Adrenal gland (tissue), 12 donors: ENCODE measurements around the gene ITGBL1. TPM values are rescaled to one million over a fixed set of nuclear protein-coding genes. Genes with fewer than 3 reads are reported as not detected.

Experiments used
- DNase-seq, 7 donors: peaks; one replicate each; pipeline ENCODE4 v3.0.0-alpha.2; 2019 to 2020
- H3K27ac ChIP-seq, 5 donors: fragments of 200-600 bp; sonication (generic) in 4 of 5; 1 replicate in 3 of 5; 2 replicates in 2 of 5; pipeline versions ENCODE4 v1.5.1 to v1.8.0; 2016 to 2020; ENCODE audit warnings: mild to moderate bottlenecking in 1 of 5
- H3K27me3 ChIP-seq: fragments of 200-600 bp; 2 replicates; pipeline ENCODE4 v1.8.0; 2021
- H3K36me3 ChIP-seq, 2 donors: fragments of 200-600 bp; replicated peaks in 1 of 2; 1 replicate in 1 of 2; 2 replicates in 1 of 2; pipeline versions ENCODE4 v1.5.1 to v1.8.0; 2018 to 2022
- H3K4me1 ChIP-seq, 2 donors: fragments of 200-600 bp; replicated peaks in 1 of 2; 1 replicate in 1 of 2; 2 replicates in 1 of 2; pipeline versions ENCODE4 v1.5.1 to v1.8.0; 2018 to 2021
- H3K4me3 ChIP-seq, 4 donors: fragments of 200-600 bp; sonication (generic) in 3 of 4; one replicate each; pipeline ENCODE4 v1.5.1; 2016 to 2018
- H3K9me3 ChIP-seq, 3 donors: fragments of 200-600 bp; sonication (generic) in 1 of 3; replicated peaks in 1 of 3; 1 replicate in 2 of 3; 2 replicates in 1 of 3; pipeline versions ENCODE4 v1.5.1 to v1.8.0; 2016 to 2021
- POLR2A ChIP-seq, 2 donors: fragments of 450-650 bp; IDR thresholded peaks; one replicate each; pipeline ENCODE4 v1.6.1; 2017; ENCODE audit warnings: antibody characterized with exemption in 2 of 2, mild to moderate bottlenecking in 2 of 2, moderate library complexity in 1 of 2
- WGBS, 4 donors: extraction: QIAGEN DNeasy Blood & Tissue Kit in 2 of 4; methylation state at CpG; one replicate each; pipeline versions ENCODE4 v1.1.5 to v1.1.7; 2013 to 2017; 5-methylcytosine and 5-hydroxymethylcytosine counted together
- intact Hi-C, 2 donors: fragments of 100-400 bp; cut with DNase I; formaldehyde crosslinking; loops; one replicate each; pipeline versions ENCODE4 v1.14.1 to v1.15.0; 2022 to 2023
- polyA plus RNA-seq, 3 donors: library from polyadenylated mRNA; stranded (reverse); fragments of 200-250 nt in 2 of 3; fragments of 350-450 nt in 1 of 3; fragmentation: Illumina TruSeq in 1 of 3; extraction: RNeasy Lipid Tissue Mini Kit (QIAGEN cat#74804) in 1 of 3; gene quantifications; one replicate each; pipeline ENCODE4 v1.2.3, GENCODE V29; 2013 to 2014
- total RNA-seq, 9 donors: library from RNA; depleted of rRNA in 4 of 9; stranded (reverse); fragments of >200 nt in 4 of 9; fragments of 120-200 nt in 1 of 9; fragmentation: NEBNext Ultra II Directional in 1 of 9; extraction: Animal tissue kit (Norgen Biotek cat#: 25700) in 1 of 9; gene quantifications; one replicate each; pipeline versions ENCODE4 v1.1.0 to v1.2.4, GENCODE V29; 2013 to 2023
- TF ChIP-seq, protein P1 (sequence below), 6 experiments: fragments of 450-650 bp in 4 of 6; fragments of 200-600 bp in 2 of 6; sonication (generic) in 1 of 6; IDR thresholded peaks; 1 replicate in 5 of 6; 2 replicates in 1 of 6; pipeline versions ENCODE4 v1.5.1 to v1.8.0; 2016 to 2021; ENCODE audit warnings: antibody characterized with exemption in 6 of 6, mild to moderate bottlenecking in 2 of 6, moderate library complexity in 1 of 6
- donor health status: healthy with polysubstance abuse.
- donor health status: Bipolar disorder and iron deficiency.
- donor health status: DM: yes; HTN: yes; CAD: no.
- donor health status: DM: no; HTN: no; CAD: no.
- donor health status: DM: no; HTN: no; CAD: no.
- donor health status: DM: yes; HTN: yes; CAD: no.

Gene ITGBL1
- total and polyA plus RNA-seq, 12 donors = 1.4 to 8.3 (median 4.8) TPM

DNA sequence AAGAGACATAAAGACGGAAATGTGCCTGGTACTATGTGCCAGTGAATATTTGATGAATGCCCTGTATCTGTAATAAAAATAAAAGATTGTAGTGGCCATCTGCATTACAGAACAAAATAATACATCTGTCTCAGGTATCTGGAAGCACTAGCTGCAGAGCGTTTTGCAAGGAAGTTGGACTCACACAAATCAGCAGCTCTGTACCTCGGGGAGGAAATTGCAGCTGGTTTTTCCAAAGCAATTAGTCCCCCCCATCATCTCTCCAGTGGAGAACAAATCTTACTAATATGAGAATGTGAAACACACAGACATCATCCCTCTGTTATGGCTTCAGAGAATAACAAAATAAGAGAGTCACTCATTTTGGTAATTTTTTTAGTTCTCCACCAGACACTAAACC, 245.3 kb downstream of the ITGBL1 start:
- WGBS, 4 donors = 62 to 71% (median 66%) methylated on average over 3 of the region's 3 CpGs
- intact Hi-C loops = no loop called here

DNA sequence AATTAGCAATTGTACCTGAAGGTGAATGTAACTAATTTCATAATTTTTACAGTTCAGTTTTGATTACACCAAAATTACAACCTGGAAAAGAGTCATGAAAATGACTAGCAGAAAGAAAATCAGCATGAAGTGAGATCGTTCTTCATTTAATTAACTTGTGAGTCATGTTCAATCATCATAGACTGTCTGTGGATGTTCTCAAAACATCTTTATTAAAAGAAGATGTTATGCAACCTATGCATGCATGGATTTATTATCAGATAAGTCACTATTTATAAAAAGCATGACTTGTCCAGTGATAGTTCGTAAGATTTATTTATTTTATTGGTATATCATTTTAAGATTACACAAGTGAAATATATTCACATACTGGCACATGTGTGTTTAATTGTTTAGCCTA, 245.9 kb downstream of the ITGBL1 start:
- TF ChIP-seq, protein P1, sequence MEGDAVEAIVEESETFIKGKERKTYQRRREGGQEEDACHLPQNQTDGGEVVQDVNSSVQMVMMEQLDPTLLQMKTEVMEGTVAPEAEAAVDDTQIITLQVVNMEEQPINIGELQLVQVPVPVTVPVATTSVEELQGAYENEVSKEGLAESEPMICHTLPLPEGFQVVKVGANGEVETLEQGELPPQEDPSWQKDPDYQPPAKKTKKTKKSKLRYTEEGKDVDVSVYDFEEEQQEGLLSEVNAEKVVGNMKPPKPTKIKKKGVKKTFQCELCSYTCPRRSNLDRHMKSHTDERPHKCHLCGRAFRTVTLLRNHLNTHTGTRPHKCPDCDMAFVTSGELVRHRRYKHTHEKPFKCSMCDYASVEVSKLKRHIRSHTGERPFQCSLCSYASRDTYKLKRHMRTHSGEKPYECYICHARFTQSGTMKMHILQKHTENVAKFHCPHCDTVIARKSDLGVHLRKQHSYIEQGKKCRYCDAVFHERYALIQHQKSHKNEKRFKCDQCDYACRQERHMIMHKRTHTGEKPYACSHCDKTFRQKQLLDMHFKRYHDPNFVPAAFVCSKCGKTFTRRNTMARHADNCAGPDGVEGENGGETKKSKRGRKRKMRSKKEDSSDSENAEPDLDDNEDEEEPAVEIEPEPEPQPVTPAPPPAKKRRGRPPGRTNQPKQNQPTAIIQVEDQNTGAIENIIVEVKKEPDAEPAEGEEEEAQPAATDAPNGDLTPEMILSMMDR (IDR thresholded peaks at IDR 0.05) = no peak
- TF ChIP-seq POLR2A (IDR thresholded peaks at IDR 0.05) = no peak
- Histone ChIP-seq H3K27ac (no peak overlapping the region), H3K9me3 (no peaks in the 10 kb centered on the region), H3K4me3 (no peak overlapping the region), H3K4me1 (no peaks in the 10 kb centered on the region), H3K27me3 (no peaks in the 10 kb centered on the region), H3K36me3 (no peaks in the 10 kb centered on the region)
- no peak for DNase-seq
- intact Hi-C loops = no loop called here
- WGBS, 4 donors = 65 to 74% (median 69%) methylated on average over 2 of the region's 2 CpGs

More for the DNA sequence above, 245.3 kb downstream of the ITGBL1 start:
- no peak for DNase-seq
- Histone ChIP-seq H3K27ac (no peak overlapping the region), H3K27me3 (no peaks in the 10 kb centered on the region), H3K4me3 (no peak overlapping the region), H3K4me1 (no peaks in the 10 kb centered on the region), H3K36me3 (no peaks in the 10 kb centered on the region), H3K9me3 (no peaks in the 10 kb centered on the region)
- TF ChIP-seq, protein P1 (IDR thresholded peaks at IDR 0.05) = no peak

DNA sequence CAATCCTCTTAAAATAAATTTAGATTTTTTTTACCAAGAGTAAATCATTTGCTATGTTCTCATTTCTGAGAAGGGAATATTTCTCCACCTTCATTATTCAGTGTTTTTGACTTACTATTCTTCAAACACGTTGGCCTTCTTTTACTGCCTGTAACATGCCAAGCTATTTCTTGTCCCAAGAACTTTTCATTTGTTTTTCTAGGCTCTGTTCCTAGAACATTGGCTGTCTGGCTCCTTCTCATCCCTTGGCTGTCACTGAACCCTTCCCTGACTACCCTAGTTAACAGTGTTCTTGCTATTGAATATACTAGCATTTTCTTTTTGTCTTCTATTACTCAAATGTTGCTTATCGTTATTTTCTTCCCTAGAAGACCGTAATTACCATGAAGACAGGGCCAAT, 248.1 kb downstream of the ITGBL1 start:
- 58 to 64% (median 63%) methylated on average over 3 of the region's 3 CpGs for WGBS, 4 donors
- DNase-seq = peak in 1 of 7 donors; percentile 13
- Histone ChIP-seq H3K4me3 (no peak overlapping the region), H3K27ac (no peak overlapping the region), H3K4me1 (no peaks in the 10 kb centered on the region), H3K27me3 (no peaks in the 10 kb centered on the region), H3K36me3 (no peaks in the 10 kb centered on the region), H3K9me3 (no peaks in the 10 kb centered on the region)
- no peak for TF ChIP-seq POLR2A (IDR thresholded peaks at IDR 0.05)
- TF ChIP-seq, protein P1 (IDR thresholded peaks at IDR 0.05) = no peak
- intact Hi-C loops = no loop called here

DNA sequence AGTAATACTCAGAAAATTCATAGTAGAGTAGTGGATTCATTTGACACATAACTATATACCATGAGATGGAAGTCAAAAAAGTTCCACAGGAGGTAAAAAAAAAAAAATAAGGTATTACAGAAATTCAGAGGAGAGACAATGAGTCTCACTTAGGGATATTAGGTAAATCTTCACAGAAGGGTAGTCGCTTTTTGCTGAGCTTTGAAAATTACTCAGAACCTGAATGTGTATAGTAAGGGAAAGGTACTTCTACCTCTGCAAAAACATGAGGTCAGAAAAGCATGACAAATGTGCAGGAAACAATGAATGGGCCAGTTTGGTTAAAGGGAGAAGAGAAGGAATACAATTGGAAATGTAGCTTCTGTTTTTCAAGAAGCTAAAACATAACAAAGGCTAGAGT, 250.6 kb downstream of the ITGBL1 start:
- Histone ChIP-seq H3K36me3 (no peaks in the 10 kb centered on the region), H3K9me3 (no peaks in the 10 kb centered on the region), H3K4me3 (no peak overlapping the region), H3K4me1 (no peaks in the 10 kb centered on the region), H3K27ac (no peak overlapping the region), H3K27me3 (no peaks in the 10 kb centered on the region)
- no peak for DNase-seq
- intact Hi-C loops = no loop called here
- WGBS, 4 donors = 86 to 91% (median 88%) methylated on average over 1 of the region's 1 CpG
- TF ChIP-seq POLR2A (IDR thresholded peaks at IDR 0.05) = no peak
- TF ChIP-seq, protein P1 (IDR thresholded peaks at IDR 0.05) = no peak
